NCI-H2227 treated with DMSO at 0.1 percent for 48 hours (cell line): Measurements from ENCODE around the gene FBRSL1.

Experiments used
- DNase-seq: peaks from one replicate; lab custom pipeline; 2025; lab: John Stamatoyannopoulos, UW

FBRSL1 gene

DNA sequence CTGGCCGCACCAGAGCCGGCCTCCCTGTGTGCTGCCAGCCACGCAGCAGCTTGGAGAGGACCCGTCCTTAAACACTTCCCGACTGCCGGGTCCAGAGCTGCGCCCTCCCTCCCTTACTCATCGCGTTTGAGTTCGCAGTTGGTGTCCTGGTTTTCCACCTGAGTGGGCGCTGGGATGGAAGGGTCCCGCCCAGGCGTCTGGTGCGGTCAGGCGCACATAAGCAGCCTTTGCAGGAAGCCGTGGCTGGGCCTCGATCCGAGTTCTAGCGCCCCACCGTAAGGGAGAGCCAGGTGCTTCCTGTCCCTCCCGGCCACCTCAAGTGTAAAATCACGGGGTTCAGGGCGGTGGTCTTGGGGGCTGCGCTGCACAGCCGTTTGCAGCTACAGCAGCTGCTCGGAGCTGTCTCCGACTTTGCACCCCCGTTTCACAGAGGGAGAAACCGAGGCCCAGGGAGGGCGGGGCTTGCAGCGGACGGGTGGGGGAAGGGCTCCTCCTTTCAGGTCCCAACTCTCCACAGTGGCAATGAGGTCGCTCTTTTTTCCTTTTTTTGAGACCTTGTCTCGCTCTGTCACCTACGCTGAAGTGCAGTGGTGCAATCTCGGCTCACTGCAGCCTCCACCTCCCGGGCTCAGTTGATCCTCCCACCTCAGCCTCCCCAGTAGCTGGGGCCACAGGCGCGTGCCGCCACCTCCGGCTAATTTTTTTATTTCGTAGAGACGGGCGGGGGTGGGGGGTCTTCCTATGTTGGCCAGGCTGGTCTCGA is 69.1 kb downstream of the FBRSL1 start:
- DNase-seq, result no peak

DNA sequence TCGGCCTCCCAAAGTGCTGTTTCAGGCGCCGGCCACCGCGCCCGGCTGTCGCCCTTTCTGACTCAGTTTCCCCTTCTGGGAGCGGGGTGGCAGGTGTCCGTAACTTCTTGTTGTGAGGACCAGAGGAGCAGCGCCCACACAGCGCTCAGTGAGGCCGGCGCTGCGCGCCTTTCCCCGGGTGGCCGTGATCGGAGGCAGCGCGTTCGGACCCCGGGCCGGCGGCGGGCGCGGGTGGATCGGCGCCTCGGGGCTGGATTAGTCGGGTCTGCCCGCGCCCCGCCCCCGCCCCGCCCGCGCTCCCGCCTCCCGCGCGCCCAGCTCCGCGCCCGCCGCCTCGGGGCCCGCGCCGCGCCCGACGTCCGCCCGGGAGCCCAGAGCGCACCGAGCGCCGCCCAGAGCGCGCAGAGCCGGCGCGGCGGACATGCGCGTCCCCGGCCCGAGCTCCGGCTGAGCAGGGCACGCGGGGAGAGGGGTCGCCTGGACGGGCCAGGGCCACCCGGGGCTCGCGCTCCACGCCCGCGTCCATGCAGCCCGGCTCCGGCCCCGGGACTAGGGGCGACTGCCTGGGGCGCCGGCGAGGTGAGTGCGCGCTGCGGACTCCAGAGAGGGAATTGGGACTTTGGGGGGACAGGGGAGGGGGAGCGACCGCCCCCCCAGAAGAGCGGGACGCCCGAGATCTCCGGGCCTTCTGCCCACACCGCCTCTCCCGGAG is 69.9 kb downstream of the FBRSL1 start:
- DNase-seq, result peak; percentile 20

DNA sequence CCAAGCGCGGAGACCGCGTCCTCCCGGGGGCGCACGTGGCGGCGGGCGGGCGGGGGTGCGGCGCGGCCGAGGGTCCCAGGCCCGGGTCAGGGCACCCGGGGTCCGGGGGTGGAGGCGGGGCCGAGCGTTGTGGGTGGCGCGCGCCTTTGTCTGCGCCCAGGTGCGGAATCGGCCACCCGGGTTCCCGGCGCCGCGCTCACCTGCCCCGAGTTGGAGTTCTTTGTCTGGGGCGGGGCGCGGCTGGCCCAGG is 70.3 kb downstream of the FBRSL1 start:
- DNase-seq, result no peak

DNA sequence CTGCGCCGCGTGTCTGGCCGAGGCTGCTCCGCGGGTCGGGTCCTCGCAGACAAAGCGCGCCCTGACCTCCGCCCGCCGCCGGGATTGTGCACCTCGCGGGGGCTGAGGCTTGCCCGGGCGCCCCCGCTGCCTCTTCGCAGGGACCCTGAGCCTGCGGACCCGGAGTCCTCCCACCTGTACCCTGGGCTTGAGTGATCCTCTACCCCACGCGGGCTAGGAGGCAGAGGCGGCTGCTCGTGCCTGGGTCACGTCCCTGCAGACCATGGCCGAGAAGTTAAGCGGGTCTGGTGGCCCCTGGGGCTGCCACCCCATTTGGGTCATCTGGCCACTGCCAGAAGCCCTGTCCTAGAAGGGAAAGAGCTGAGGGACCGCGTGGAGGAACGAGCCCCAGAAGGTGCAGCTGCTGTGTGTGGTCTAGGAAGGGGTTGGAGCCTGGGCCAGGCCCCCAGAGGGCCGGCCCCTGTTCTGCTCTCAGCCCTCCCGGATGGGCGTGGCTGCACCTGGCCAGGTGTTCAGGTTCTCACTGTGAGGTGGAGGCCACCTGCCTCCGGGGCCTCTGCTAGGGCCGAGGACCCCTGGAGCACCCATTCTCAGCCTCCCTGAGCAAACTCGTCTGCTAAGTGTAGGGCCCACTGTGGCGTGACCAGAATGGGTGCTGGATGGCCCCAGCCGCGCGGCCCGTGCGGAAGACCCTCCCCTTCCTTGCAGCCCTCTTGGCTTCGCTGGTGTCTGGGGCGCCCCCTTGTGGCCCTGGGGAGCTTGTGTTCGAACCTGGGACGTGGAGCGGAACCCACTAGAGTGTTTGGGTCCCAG is 70.9 kb downstream of the FBRSL1 start:
- DNase-seq, result peak; percentile 32
